Keratinocyte (primary cell): Measurements from ENCODE around the gene ITPR2. TPM values are rescaled to one million over a fixed set of nuclear protein-coding genes. Genes with fewer than 3 reads are reported as not detected.

Experiments used
- DNase-seq: peaks from one replicate; pipeline ENCODE4 v3.0.0-alpha.2; 2011; ENCODE audit warnings: low read depth, missing footprints, low spot score
- FAIRE-seq: peaks from 2 replicates; lab custom pipeline; 2011; peaks lifted over from hg19 to GRCh38; lab: Jason Lieb, UNC
- H2AFZ ChIP-seq: 2 replicates; pipeline ENCODE4 v1.6.0; 2012; ENCODE audit warnings: low read length, control low read depth, inconsistent platforms; ENCODE audit not compliant: control insufficient read depth
- H3K27ac ChIP-seq: 2 replicates; pipeline ENCODE4 v1.5.1; 2011; ENCODE audit warnings: low read length; ENCODE audit not compliant: control insufficient read depth, insufficient read depth
- H3K27me3 ChIP-seq: 3 replicates; pipeline ENCODE4 v1.6.0; 2011; ENCODE audit warnings: low read length; ENCODE audit not compliant: control insufficient read depth, insufficient read depth; ENCODE audit errors: extremely low read depth
- H3K36me3 ChIP-seq, 2 experiments: 2 replicates in 1 of 2; 3 replicates in 1 of 2; pipeline ENCODE4 v1.5.1; 2011; ENCODE audit warnings: low read length in 2 of 2, mild to moderate bottlenecking in 1 of 2; ENCODE audit not compliant: control insufficient read depth in 2 of 2, insufficient read depth in 2 of 2; ENCODE audit errors: extremely low read depth in 1 of 2
- H3K4me1 ChIP-seq: 3 replicates; pipeline ENCODE4 v1.5.1; 2011; ENCODE audit warnings: low read length; ENCODE audit not compliant: control insufficient read depth, insufficient read depth; ENCODE audit errors: extremely low read depth
- H3K4me2 ChIP-seq: 3 replicates; pipeline ENCODE4 v1.6.0; 2011; ENCODE audit warnings: low read depth, low read length; ENCODE audit not compliant: control insufficient read depth, insufficient read depth; ENCODE audit errors: extremely low read depth
- H3K4me3 ChIP-seq, 3 experiments: fragments of 200-600 bp in 1 of 3; sonication (generic) in 1 of 3; 2 replicates in 2 of 3; 3 replicates in 1 of 3; pipeline ENCODE4 v1.5.1; 2011 to 2016; ENCODE audit warnings: low read length in 3 of 3, mild to moderate bottlenecking in 3 of 3, control low read depth in 2 of 3, inconsistent platforms in 1 of 3, low read depth in 1 of 3, mixed read lengths in 1 of 3, mixed run types in 1 of 3, moderate library complexity in 1 of 3; ENCODE audit not compliant: control insufficient read depth in 2 of 3, insufficient read depth in 2 of 3; ENCODE audit errors: extremely low read depth in 1 of 3
- H3K79me2 ChIP-seq: 2 replicates; pipeline ENCODE4 v1.6.0; 2012; ENCODE audit warnings: low read length; ENCODE audit not compliant: control insufficient read depth, insufficient read depth
- H3K9ac ChIP-seq: 3 replicates; pipeline ENCODE4 v1.6.0; 2011; ENCODE audit warnings: low read length; ENCODE audit not compliant: control insufficient read depth, insufficient read depth; ENCODE audit errors: extremely low read depth
- H3K9me1 ChIP-seq: 3 replicates; pipeline ENCODE4 v1.6.0; 2011; ENCODE audit warnings: low read length; ENCODE audit not compliant: control insufficient read depth, insufficient read depth; ENCODE audit errors: extremely low read depth
- H3K9me3 ChIP-seq: 2 replicates; pipeline ENCODE4 v1.5.1; 2012; ENCODE audit warnings: low read depth, low read length; ENCODE audit not compliant: control insufficient read depth
- H4K20me1 ChIP-seq: 3 replicates; pipeline ENCODE4 v1.6.0; 2011; ENCODE audit warnings: low read length; ENCODE audit not compliant: control insufficient read depth, insufficient read depth; ENCODE audit errors: extremely low read depth
- EZH2 ChIP-seq: IDR thresholded peaks from one replicate; pipeline ENCODE4 v1.6.1; 2012; ENCODE audit warnings: inconsistent platforms, mild to moderate bottlenecking, low read length, moderate library complexity
- dilution Hi-C: fragments of 300-500 bp; cut with MboI; formaldehyde crosslinking; loops from one replicate; pipeline ENCODE4 v1.7.0; 2020; ENCODE audit warnings: low sequenced_read_pairs; ENCODE audit not compliant: extremely low pct_ligation_motif_present
- polyA plus RNA-seq, 5 experiments: library from polyadenylated mRNA; depleted of rRNA in 3 of 5; stranded (reverse) in 3 of 5; stranded (forward) in 1 of 5; unstranded in 1 of 5; fragments of >200 nt; gene quantifications; 1 replicate in 1 of 5; 2 replicates in 3 of 5; 3 replicates in 1 of 5; pipeline versions ENCODE4 v1.2.1 to v1.2.3, GENCODE V29; 2011 to 2012; ENCODE audit warnings: missing spikeins in 2 of 5, low read depth in 1 of 5, low replicate concordance in 1 of 5
- TF ChIP-seq, protein P1 (sequence below), 3 experiments: IDR thresholded peaks in 1 of 3; conservative IDR thresholded peaks in 1 of 3; optimal IDR thresholded peaks in 1 of 3; 2 replicates in 2 of 3; 3 replicates in 1 of 3; pipeline versions ENCODE3 to v1.5.1; 2011; ENCODE audit warnings: low read length in 3 of 3, mild to moderate bottlenecking in 3 of 3, moderate library complexity in 2 of 3, control low read depth in 1 of 3, inconsistent platforms in 1 of 3; ENCODE audit not compliant: insufficient read depth in 2 of 3; ENCODE audit errors: extremely low read depth in 1 of 3

The ITPR2 gene
- polyA plus RNA-seq, 1 donor (not counting 4 experiments of a cell fraction or from before 2014, with no cell fraction given), result 7.6 TPM

DNA sequence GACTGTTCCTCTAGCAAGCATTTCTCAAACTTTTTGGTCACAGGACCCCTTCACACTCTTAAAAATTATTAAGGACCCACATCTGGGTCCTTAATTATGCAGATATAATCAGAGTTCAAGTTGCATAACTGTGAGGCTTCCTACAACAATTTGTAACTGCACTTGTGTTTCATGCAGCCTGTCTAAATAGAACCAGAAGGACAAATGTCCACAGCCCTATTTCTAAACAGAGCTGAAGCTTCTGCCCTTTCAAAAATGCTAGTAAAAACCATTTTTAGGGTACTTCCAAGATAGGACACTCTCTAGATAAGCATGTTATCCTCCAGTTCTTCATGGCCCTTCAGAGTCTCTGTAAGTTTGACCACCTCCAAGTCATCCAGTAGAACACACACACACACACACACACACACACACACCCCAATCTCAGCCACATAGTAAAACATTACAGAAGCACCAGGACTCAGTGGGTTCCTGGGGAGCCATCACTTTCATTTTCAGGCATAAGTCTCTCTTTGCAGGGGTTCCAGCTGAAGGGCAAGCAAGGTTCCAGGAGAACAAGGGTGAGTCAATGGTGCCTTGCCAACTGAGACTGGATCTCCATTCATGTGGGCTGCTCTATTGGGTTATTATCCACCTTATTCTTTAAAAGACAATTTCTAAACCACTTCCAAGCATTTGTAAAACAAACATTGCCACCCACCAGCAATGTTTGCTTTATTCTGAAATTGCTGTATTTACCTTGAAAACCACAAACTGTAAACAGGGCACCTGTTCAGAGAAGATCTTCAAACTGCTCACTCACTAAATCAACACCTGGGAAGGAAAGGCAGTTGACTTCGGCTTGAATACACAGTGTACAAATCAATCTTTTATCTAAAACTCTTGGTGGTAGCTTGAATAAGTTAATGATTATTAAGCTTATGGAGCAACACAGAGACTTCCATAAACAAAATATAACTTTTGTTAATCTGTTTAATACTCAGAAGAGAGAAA is 64.1 kb downstream of the ITPR2 start:
- Histone ChIP-seq H4K20me1 (no peaks in the 10 kb centered on the region), H3K4me2 (no peak overlapping the region), H3K9me1 (peaks cover 3% of the 10 kb centered on the region), H3K9me3 (no peaks in the 10 kb centered on the region), H3K79me2 (no peaks in the 10 kb centered on the region), H3K9ac (no peak overlapping the region), H2AFZ (no peak overlapping the region), H3K36me3 (no peaks in the 10 kb centered on the region), H3K27ac (no peak overlapping the region), H3K4me1 (no peaks in the 10 kb centered on the region), H3K4me3 (no peak overlapping the region), H3K27me3 (no peaks in the 10 kb centered on the region)
- TF ChIP-seq, protein P1, sequence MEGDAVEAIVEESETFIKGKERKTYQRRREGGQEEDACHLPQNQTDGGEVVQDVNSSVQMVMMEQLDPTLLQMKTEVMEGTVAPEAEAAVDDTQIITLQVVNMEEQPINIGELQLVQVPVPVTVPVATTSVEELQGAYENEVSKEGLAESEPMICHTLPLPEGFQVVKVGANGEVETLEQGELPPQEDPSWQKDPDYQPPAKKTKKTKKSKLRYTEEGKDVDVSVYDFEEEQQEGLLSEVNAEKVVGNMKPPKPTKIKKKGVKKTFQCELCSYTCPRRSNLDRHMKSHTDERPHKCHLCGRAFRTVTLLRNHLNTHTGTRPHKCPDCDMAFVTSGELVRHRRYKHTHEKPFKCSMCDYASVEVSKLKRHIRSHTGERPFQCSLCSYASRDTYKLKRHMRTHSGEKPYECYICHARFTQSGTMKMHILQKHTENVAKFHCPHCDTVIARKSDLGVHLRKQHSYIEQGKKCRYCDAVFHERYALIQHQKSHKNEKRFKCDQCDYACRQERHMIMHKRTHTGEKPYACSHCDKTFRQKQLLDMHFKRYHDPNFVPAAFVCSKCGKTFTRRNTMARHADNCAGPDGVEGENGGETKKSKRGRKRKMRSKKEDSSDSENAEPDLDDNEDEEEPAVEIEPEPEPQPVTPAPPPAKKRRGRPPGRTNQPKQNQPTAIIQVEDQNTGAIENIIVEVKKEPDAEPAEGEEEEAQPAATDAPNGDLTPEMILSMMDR (optimal IDR thresholded peaks at IDR 0.05 in 1 of 3, IDR thresholded peaks at IDR 0.05 in 1 of 3, conservative IDR thresholded peaks at IDR 0.05 in 1 of 3; ENCODE audit: extremely low read depth in 1 of 3, insufficient read depth in 2 of 3, low read length in 3 of 3), result no peak
- no peak for TF ChIP-seq EZH2
- no peak for DNase-seq
- dilution Hi-C loops, result no loop called here
- no peak for FAIRE-seq

DNA sequence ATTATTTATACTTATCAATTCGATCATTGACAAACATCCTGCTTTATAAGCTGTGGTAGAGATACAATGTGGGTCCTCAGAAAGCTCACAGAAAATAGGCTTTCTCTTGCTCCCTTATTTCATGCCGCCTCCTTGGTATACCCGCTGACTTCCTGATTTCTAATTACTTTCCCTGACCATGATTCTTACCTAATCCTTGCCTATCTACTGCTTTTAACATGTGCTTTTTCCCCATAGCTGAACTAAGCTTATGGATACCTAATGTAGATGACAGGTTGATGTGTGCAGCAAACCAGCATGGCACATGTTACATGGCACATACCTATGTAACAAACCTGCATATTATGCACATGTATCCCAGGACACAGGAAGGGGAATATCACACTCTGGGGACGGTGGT is 65.1 kb downstream of the ITPR2 start:
- no peaks in the 10 kb centered on the region for H3K27me3 ChIP-seq
- no peak overlapping the region for H2AFZ ChIP-seq
- FAIRE-seq (peak; percentile 32), DNase-seq (no peak)
- TF ChIP-seq, protein P1 (optimal IDR thresholded peaks at IDR 0.05 in 1 of 3, IDR thresholded peaks at IDR 0.05 in 1 of 3, conservative IDR thresholded peaks at IDR 0.05 in 1 of 3; ENCODE audit: extremely low read depth in 1 of 3, insufficient read depth in 2 of 3, low read length in 3 of 3), result no peak
- no peak for TF ChIP-seq EZH2
- no peak overlapping the region for H3K27ac ChIP-seq
- dilution Hi-C loops, result no loop called here
- H3K79me2 ChIP-seq, result no peaks in the 10 kb centered on the region
- no peaks in the 10 kb centered on the region for H3K4me1 ChIP-seq
- H3K9ac ChIP-seq, result no peak overlapping the region
- H3K9me3 ChIP-seq, result no peaks in the 10 kb centered on the region
- no peak overlapping the region for H3K4me3 ChIP-seq
- H3K4me2 ChIP-seq, result no peak overlapping the region
- H4K20me1 ChIP-seq, result no peaks in the 10 kb centered on the region
- H3K9me1 ChIP-seq, result peaks cover 3% of the 10 kb centered on the region
- no peaks in the 10 kb centered on the region for H3K36me3 ChIP-seq
